Thoracic aorta (tissue), 2 donors: ENCODE results near the gene PRTFDC1. TPM values are rescaled to one million over a fixed set of nuclear protein-coding genes. Genes with fewer than 3 reads are reported as not detected.

Source experiments
- ATAC-seq: fragments of 150-250 bp; one replicate; pipeline ENCODE4 v1.8.0; 2017; ENCODE audit warnings: low read depth; ENCODE audit not compliant: insufficient number of reproducible peaks, low FRiP score
- DNase-seq: peaks from one replicate; pipeline ENCODE4 v3.0.0-alpha.2; 2020; ENCODE audit warnings: low spot score
- H3K27ac ChIP-seq, 2 donors: fragments of 200-600 bp; sonication (generic); 1 replicate in 1 of 2; 2 replicates in 1 of 2; pipeline ENCODE4 v1.5.1; 2016; ENCODE audit warnings: mild to moderate bottlenecking in 2 of 2, moderate library complexity in 2 of 2
- H3K27me3 ChIP-seq: fragments of 200-600 bp; sonication (generic); replicated peaks from 2 replicates; pipeline ENCODE4 v1.6.0; 2016; ENCODE audit warnings: mild to moderate bottlenecking; ENCODE audit not compliant: insufficient read depth
- H3K36me3 ChIP-seq: fragments of 200-600 bp; sonication (generic); one replicate; pipeline ENCODE4 v1.5.1; 2016
- H3K4me1 ChIP-seq, 2 donors: fragments of 200-600 bp; sonication (generic); 1 replicate in 1 of 2; 2 replicates in 1 of 2; pipeline versions ENCODE4 v1.5.1 to v1.6.0; 2016; ENCODE audit warnings: low read depth in 2 of 2, mild to moderate bottlenecking in 1 of 2; ENCODE audit not compliant: control insufficient read depth in 1 of 2
- H3K4me3 ChIP-seq: fragments of 200-600 bp; sonication (generic); 2 replicates; pipeline ENCODE4 v1.5.1; 2016; ENCODE audit warnings: mild to moderate bottlenecking
- H3K9me3 ChIP-seq: fragments of 200-600 bp; sonication (generic); 2 replicates; pipeline ENCODE4 v1.5.1; 2016
- total RNA-seq, 2 donors: library from RNA; depleted of rRNA; stranded (reverse); fragments of >200 nt; gene quantifications; one replicate each; pipeline versions ENCODE4 v1.1.0 to v1.2.3, GENCODE V29; 2016
- TF ChIP-seq, protein P1 (sequence below): fragments of 200-600 bp; sonication (generic); IDR thresholded peaks from one replicate; pipeline ENCODE4 v1.5.1; 2019; ENCODE audit warnings: antibody characterized with exemption

The PRTFDC1 gene
- total RNA-seq, 2 donors from 2014 or later: 6.2 to 7.3 TPM

DNA sequence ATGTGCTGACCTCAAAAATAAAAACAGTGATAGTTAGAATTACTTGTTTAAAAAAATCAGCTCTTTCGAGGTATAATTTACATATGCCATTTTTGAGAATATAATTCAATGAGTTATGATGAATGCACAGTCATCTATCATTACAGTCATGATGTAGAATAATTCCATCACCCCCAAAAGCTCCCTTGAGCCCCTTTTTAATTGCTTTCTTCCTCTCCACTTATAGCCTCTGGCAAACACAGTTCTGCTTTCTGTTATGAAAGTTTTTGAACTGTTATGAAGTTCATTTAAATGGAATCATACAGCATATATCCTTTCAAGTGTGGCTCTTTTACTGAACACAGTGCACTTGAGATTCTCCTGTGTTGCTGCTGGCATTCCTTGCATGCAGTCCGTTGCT, 41.4 kb downstream of the PRTFDC1 start:
- TF ChIP-seq, protein P1, sequence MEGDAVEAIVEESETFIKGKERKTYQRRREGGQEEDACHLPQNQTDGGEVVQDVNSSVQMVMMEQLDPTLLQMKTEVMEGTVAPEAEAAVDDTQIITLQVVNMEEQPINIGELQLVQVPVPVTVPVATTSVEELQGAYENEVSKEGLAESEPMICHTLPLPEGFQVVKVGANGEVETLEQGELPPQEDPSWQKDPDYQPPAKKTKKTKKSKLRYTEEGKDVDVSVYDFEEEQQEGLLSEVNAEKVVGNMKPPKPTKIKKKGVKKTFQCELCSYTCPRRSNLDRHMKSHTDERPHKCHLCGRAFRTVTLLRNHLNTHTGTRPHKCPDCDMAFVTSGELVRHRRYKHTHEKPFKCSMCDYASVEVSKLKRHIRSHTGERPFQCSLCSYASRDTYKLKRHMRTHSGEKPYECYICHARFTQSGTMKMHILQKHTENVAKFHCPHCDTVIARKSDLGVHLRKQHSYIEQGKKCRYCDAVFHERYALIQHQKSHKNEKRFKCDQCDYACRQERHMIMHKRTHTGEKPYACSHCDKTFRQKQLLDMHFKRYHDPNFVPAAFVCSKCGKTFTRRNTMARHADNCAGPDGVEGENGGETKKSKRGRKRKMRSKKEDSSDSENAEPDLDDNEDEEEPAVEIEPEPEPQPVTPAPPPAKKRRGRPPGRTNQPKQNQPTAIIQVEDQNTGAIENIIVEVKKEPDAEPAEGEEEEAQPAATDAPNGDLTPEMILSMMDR: no peak
- no peak overlapping the region for H3K27ac ChIP-seq
- DNase-seq (no peak), ATAC-seq (no peak)
- H3K4me1 ChIP-seq: peaks cover 7 to 34% of the 10 kb centered on the region in 2 donors
- H3K4me3 ChIP-seq: no peak overlapping the region
- no peaks in the 10 kb centered on the region for H3K36me3 ChIP-seq
- H3K9me3 ChIP-seq: no peaks in the 10 kb centered on the region
- no peaks in the 10 kb centered on the region for H3K27me3 ChIP-seq

DNA sequence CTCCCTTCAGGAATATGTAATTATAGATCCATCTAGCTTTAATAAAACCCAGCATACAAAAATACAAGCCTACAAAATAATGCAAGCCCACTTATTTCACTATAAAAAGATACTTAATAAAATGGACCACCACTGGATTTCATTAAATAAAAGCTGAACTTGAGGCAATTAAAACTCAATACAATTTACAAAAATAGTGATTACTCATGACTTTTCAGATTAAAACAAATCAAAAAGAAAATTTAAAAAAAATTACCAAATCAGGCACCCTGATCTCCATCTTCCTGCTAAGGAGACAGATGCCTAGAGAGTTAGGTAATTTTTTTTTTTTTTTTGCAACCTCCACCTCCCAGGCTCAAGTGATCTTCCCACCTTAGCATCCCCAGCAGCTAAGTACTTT, 41.8 kb downstream of the PRTFDC1 start:
- H3K9me3 ChIP-seq: no peaks in the 10 kb centered on the region
- ATAC-seq (no peak), DNase-seq (no peak)
- no peaks in the 10 kb centered on the region for H3K27me3 ChIP-seq
- H3K4me3 ChIP-seq: no peak overlapping the region
- TF ChIP-seq, protein P1: no peak
- no peak overlapping the region for H3K27ac ChIP-seq
- H3K4me1 ChIP-seq: peaks cover 7 to 30% of the 10 kb centered on the region in 2 donors
- no peaks in the 10 kb centered on the region for H3K36me3 ChIP-seq

DNA sequence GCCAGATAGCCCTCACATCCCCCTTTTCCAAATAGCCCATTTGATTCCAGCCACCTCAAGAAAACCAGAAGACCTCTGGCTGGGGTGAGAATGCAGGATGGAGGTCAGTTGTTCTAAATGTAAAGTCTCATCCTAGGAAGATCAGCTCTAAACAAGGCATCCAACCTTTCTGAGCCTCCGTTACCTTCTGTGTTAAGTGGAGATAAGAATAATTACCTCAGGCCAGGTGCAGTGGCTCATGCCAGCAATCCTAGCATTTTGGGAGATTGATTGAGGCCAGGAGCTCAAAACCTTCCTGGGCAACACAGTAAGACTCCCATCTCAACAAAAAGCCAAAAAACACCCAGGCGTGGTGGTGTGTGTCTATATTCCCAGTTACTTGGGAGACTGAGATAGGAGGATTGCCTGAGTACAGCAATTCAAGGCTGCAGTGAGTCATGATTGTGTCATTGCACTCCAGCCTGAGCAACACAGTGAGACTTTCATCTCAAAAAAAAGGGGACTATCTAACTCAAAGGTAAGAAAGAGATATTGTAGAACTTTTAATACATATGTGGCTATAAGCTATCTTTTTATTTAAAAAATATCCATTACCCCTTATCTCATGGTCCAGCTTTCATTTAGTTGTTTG, 43.5 kb downstream of the PRTFDC1 start:
- no peak overlapping the region for H3K4me3 ChIP-seq
- no peak for ATAC-seq

DNA sequence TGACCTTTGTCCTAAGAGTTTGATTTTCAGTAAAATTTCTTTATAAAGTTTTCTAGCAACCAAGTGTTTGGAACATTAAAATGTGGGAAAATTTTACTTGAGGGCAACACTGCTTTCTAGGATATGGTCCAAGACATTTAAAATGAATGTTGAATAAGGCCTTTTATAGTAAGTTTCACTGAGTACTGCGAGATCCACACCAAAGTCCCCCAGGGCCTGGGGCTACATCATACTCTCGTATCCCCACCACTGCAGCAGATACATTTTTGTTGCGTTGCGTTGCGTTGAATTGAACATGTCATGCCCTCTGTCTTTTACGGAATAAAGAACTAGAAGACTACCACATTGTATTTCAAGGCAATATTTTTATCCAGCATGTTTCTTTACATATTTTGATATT, 44.5 kb downstream of the PRTFDC1 start:
- Histone ChIP-seq H3K27ac (no peak overlapping the region), H3K4me3 (no peak overlapping the region), H3K9me3 (no peaks in the 10 kb centered on the region), H3K27me3 (no peaks in the 10 kb centered on the region), H3K4me1 (peaks cover 3 to 4% of the 10 kb centered on the region in 2 donors), H3K36me3 (no peaks in the 10 kb centered on the region)
- no peak for DNase-seq
- TF ChIP-seq, protein P1: no peak
- no peak for ATAC-seq

More for the DNA sequence above, 43.5 kb downstream of the PRTFDC1 start:
- Histone ChIP-seq H3K36me3 (no peaks in the 10 kb centered on the region), H3K4me1 (peaks cover 3 to 13% of the 10 kb centered on the region in 2 donors), H3K9me3 (no peaks in the 10 kb centered on the region), H3K27me3 (no peaks in the 10 kb centered on the region), H3K27ac (no peak overlapping the region)
- no peak for DNase-seq
- TF ChIP-seq, protein P1: no peak

DNA sequence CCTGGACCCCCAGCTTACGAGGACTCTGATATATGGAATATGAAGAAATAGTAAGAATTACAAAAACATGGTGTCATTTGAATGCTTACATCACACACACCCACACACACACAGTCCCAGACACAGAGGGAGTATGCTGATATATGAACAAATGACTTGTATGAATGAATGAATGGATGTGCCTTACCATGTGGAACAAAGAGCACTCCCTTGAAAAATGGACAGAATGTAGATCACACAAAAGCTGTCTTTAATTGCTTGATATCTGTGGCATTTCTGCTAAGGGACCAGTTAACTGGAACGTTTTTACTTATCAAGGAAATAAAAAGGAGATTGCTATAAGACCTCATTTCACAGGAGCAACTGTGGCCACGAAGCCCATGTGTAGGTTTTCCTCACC, 46.0 kb downstream of the PRTFDC1 start:
- ATAC-seq (no peak), DNase-seq (no peak)
- H3K27ac ChIP-seq: no peak overlapping the region
- H3K9me3 ChIP-seq: no peaks in the 10 kb centered on the region
- TF ChIP-seq, protein P1: no peak
- H3K4me1 ChIP-seq: peaks cover 11% of the 10 kb centered on the region in 2 donors
- no peaks in the 10 kb centered on the region for H3K27me3 ChIP-seq
- H3K36me3 ChIP-seq: no peaks in the 10 kb centered on the region
- no peak overlapping the region for H3K4me3 ChIP-seq
